ENCODE measurements around the gene RPP40.

- TF ChIP-seq REST (tag by site-specific recombination; IDR thresholded peaks at IDR 0.05) (no peak), CTCF (tag by site-specific recombination; IDR thresholded peaks at IDR 0.05) (no peak), ZNF544 (tag by site-specific recombination; IDR thresholded peaks at IDR 0.05) (no peak), ZNF580 (tag by site-specific recombination; IDR thresholded peaks at IDR 0.05) (no peak), MYNN (tag by site-specific recombination; IDR thresholded peaks at IDR 0.05; ENCODE audit: borderline replicate concordance) (no peak), PRDM10 (tag by site-specific recombination; IDR thresholded peaks at IDR 0.05) (no peak), ZNF146 (tag by site-specific recombination; IDR thresholded peaks at IDR 0.05) (no peak), ZNF549 (tag by site-specific recombination; IDR thresholded peaks at IDR 0.05) (no peak), RBAK (tag by site-specific recombination; IDR thresholded peaks at IDR 0.05) (no peak), SP2 (tag by site-specific recombination; IDR thresholded peaks at IDR 0.05) (no peak), HOXA7 (CRISPR knock-in tag; IDR thresholded peaks at IDR 0.05; ENCODE audit: borderline replicate concordance) (no peak), ZIC2 (tag by site-specific recombination; IDR thresholded peaks at IDR 0.05) (no peak), GLIS2 (tag by site-specific recombination; IDR thresholded peaks at IDR 0.05) (no peak)
Measured at GRCh38 chr6:4965562-4966389, 38.1 kb downstream of the RPP40 start.
